Measurements from ENCODE around the gene CDC42BPB. TPM values are rescaled to one million over a fixed set of nuclear protein-coding genes. Genes with fewer than 3 reads are reported as not detected.

The CDC42BPB gene
- total RNA-seq, 4 donors from 2014 or later = 30.0 to 64.3 (median 32.6) TPM

DNA sequence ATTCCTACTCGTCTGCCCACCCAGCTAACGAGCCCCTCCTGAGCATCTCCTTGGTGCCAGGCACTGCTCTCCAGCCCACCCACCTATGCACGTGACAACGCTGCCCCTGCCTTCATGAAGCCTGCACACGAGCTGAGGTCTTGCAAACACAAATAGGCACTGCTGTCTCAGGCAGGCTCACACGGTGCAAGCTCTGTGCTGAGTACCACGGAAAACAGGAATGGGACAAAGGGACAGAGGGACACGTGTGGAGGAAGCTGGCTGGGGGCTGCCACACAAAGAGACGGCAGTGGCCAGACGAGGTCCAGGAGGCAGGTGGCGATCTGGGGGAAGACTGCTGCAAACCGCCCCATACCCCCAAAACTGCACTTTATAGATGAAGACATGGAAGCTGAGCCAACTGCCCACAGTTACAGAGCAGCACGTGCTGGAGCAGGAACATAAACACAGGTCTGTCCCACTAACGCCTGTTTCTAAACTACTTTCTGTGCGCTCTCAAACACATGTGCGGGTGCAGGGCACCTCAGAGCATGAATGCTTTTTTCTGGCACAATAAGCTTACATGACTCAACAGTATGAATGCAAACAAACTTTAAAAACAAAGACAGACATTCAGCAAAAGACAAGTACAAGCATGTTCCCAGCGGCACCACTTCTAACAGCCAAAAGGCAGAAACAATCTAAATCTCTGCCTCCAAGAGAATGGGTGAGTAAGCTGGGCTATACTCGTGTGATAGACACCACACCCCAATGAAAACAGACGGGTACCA is 70.4 kb downstream of the CDC42BPB start:
- in situ Hi-C loops (cut with MboI; ENCODE audit: low sequenced_read_pairs in 4 of 4) = no loop called here

GRCh38 chr14:102985665-102986064 is 71.7 kb downstream of the CDC42BPB start:
- intact Hi-C loops (cut with DNase I; ENCODE audit: low total_unique reads) (no loop called here), in situ Hi-C loops (cut with MboI; ENCODE audit: low sequenced_read_pairs in 4 of 4) (no loop called here)
- no peak for ATAC-seq
- TF ChIP-seq, protein P1, sequence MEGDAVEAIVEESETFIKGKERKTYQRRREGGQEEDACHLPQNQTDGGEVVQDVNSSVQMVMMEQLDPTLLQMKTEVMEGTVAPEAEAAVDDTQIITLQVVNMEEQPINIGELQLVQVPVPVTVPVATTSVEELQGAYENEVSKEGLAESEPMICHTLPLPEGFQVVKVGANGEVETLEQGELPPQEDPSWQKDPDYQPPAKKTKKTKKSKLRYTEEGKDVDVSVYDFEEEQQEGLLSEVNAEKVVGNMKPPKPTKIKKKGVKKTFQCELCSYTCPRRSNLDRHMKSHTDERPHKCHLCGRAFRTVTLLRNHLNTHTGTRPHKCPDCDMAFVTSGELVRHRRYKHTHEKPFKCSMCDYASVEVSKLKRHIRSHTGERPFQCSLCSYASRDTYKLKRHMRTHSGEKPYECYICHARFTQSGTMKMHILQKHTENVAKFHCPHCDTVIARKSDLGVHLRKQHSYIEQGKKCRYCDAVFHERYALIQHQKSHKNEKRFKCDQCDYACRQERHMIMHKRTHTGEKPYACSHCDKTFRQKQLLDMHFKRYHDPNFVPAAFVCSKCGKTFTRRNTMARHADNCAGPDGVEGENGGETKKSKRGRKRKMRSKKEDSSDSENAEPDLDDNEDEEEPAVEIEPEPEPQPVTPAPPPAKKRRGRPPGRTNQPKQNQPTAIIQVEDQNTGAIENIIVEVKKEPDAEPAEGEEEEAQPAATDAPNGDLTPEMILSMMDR (IDR thresholded peaks at IDR 0.05 in 4 of 5, conservative IDR thresholded peaks at IDR 0.05 in 1 of 5) = no peak
- no peak for TF ChIP-seq POLR2A (IDR thresholded peaks at IDR 0.05)
- Histone ChIP-seq H3K27me3 (no peaks in the 10 kb centered on the region), H3K36me3 (peaks cover 0 to 93% of the 10 kb centered on the region in 2 donors), H3K9me3 (peaks cover 0 to 15% (median 4%) of the 10 kb centered on the region in 3 donors), H3K4me3 (no peak overlapping the region), H3K27ac (no peak overlapping the region), H3K4me1 (no peaks in the 10 kb centered on the region)
- no peak for DNase-seq

More for the DNA sequence above, 70.4 kb downstream of the CDC42BPB start:
- Histone ChIP-seq H3K27ac (no peak overlapping the region), H3K4me3 (no peak overlapping the region), H3K9me3 (peaks cover 0 to 15% (median 4%) of the 10 kb centered on the region in 3 donors), H3K27me3 (no peaks in the 10 kb centered on the region), H3K36me3 (peaks cover 0 to 87% of the 10 kb centered on the region in 2 donors), H3K4me1 (no peaks in the 10 kb centered on the region)
- no peak for ATAC-seq
- intact Hi-C loops (cut with DNase I; ENCODE audit: low total_unique reads) = no loop called here
- DNase-seq = no peak
- no peak for TF ChIP-seq POLR2A (IDR thresholded peaks at IDR 0.05)
- TF ChIP-seq, protein P1 (IDR thresholded peaks at IDR 0.05 in 4 of 5, conservative IDR thresholded peaks at IDR 0.05 in 1 of 5) = no peak

DNA sequence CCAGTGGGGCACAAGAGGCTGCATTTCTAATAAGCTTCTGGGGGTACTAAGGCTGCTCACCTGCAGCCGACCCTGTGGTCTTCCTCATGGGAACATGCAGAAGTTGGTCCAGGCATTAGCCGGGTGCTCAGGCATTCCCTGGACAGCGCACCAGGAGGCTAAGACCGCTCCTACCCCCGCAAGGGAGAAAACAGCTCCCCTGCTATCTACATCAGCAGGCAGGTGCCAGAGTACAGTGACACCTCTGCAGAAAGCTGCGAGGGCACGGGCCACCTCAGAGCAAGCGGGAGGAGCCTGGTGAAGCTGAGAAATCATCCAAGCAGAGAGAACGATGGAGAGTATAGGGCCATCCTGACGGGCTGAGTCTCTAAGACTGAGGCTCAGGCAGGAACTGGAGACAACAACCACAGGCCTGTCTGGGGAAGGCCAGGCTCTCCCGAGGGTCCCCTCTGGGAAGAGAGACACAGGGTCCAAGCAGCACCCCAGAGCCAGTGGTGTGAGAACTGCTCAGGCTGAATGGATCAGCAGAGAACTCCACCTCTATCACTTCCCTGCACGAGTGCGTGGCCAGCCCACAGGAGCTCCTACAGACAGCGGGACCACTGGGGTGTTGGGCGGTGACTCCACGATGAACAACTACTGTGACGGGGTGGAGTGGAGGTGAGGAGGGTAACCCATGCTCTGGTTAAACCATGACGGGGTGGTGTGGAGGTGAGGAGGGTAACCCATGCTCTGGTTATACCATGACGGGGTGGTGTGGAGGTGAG is 72.8 kb downstream of the CDC42BPB start:
- in situ Hi-C loops (cut with MboI; ENCODE audit: low sequenced_read_pairs in 4 of 4) = no loop called here
- no peaks in the 10 kb centered on the region for H3K4me1 ChIP-seq
- peaks cover 0 to 15% (median 4%) of the 10 kb centered on the region in 3 donors for H3K9me3 ChIP-seq
- H3K36me3 ChIP-seq = peaks cover 0 to 94% of the 10 kb centered on the region in 2 donors
- H3K4me3 ChIP-seq = no peak overlapping the region
- ATAC-seq (no peak), DNase-seq (no peak)
- intact Hi-C loops (cut with DNase I; ENCODE audit: low total_unique reads) = no loop called here
- TF ChIP-seq POLR2A (IDR thresholded peaks at IDR 0.05) = no peak
- TF ChIP-seq, protein P1 (IDR thresholded peaks at IDR 0.05 in 4 of 5, conservative IDR thresholded peaks at IDR 0.05 in 1 of 5) = no peak
- H3K27ac ChIP-seq = no peak overlapping the region
- H3K27me3 ChIP-seq = no peaks in the 10 kb centered on the region

GRCh38 chr14:102983496-102983895 is 73.9 kb downstream of the CDC42BPB start:
- Histone ChIP-seq H3K27ac (no peak overlapping the region), H3K9me3 (peaks cover 0 to 9% (median 4%) of the 10 kb centered on the region in 3 donors), H3K4me3 (no peak overlapping the region), H3K27me3 (no peaks in the 10 kb centered on the region), H3K4me1 (no peaks in the 10 kb centered on the region), H3K36me3 (peaks cover 0 to 93% of the 10 kb centered on the region in 2 donors)
- in situ Hi-C loops (cut with MboI; ENCODE audit: low sequenced_read_pairs in 4 of 4) = no loop called here
- ATAC-seq (no peak), DNase-seq (no peak)
- intact Hi-C loops (cut with DNase I; ENCODE audit: low total_unique reads) = no loop called here
- TF ChIP-seq, protein P1 (IDR thresholded peaks at IDR 0.05 in 4 of 5, conservative IDR thresholded peaks at IDR 0.05 in 1 of 5) = no peak
- TF ChIP-seq POLR2A (IDR thresholded peaks at IDR 0.05) = no peak

Data from gastrocnemius medialis (tissue), 4 donors.